ENCODE measurements around the gene PCID2.

Gene PCID2

GRCh38 chr13:113149711-113150549, 58.5 kb downstream of the PCID2 start:
- no peak for DNase-seq (ENCODE audit: low spot score)

- DNase-seq (ENCODE audit: low spot score): no peak
Measured at GRCh38 chr13:113148940-113149503, 59.4 kb downstream of the PCID2 start.

- no peak for DNase-seq (ENCODE audit: low spot score)
Measured at GRCh38 chr13:113148407-113148806, 60.1 kb downstream of the PCID2 start.

- no peak for DNase-seq (ENCODE audit: low spot score)
Measured at GRCh38 chr13:113147206-113147605, 61.3 kb downstream of the PCID2 start.

- no peak for DNase-seq (ENCODE audit: low spot score)
Measured at GRCh38 chr13:113146750-113147149, 61.7 kb downstream of the PCID2 start.

- DNase-seq (ENCODE audit: low spot score): no peak
Measured at GRCh38 chr13:113145911-113146598, 62.4 kb downstream of the PCID2 start.

- no peak for DNase-seq (ENCODE audit: low spot score)
Measured at GRCh38 chr13:113145496-113145895, 63.0 kb downstream of the PCID2 start.

- DNase-seq (ENCODE audit: low spot score): no peak
Measured at GRCh38 chr13:113144255-113144629, 64.2 kb downstream of the PCID2 start.

- no peak for DNase-seq (ENCODE audit: low spot score)
Measured at GRCh38 chr13:113143466-113144254, 64.8 kb downstream of the PCID2 start.

- no peak for DNase-seq (ENCODE audit: low spot score)
Measured at GRCh38 chr13:113142876-113143275, 65.6 kb downstream of the PCID2 start.

GRCh38 chr13:113141601-113141970, 66.9 kb downstream of the PCID2 start:
- no peak for DNase-seq (ENCODE audit: low spot score)

- no peak for DNase-seq (ENCODE audit: low spot score)
Measured at GRCh38 chr13:113140677-113141600, 67.5 kb downstream of the PCID2 start.

- DNase-seq (ENCODE audit: low spot score): no peak
Measured at GRCh38 chr13:113139577-113139976, 68.9 kb downstream of the PCID2 start.

GRCh38 chr13:113138792-113139551, 69.5 kb downstream of the PCID2 start:
- no peak for DNase-seq (ENCODE audit: low spot score)

- no peak for DNase-seq (ENCODE audit: low spot score)
Measured at GRCh38 chr13:113137691-113138298, 70.7 kb downstream of the PCID2 start.

- no peak for DNase-seq (ENCODE audit: low spot score)
Measured at GRCh38 chr13:113135281-113135760, 73.1 kb downstream of the PCID2 start.

- no peak for DNase-seq (ENCODE audit: low spot score)
Measured at GRCh38 chr13:113129921-113130750, 78.3 kb downstream of the PCID2 start.

- no peak for DNase-seq (ENCODE audit: low spot score)
Measured at GRCh38 chr13:113129480-113129879, 79.0 kb downstream of the PCID2 start.

Data from hepatic stellate cell (primary cell).